Lower leg skin (tissue), 3 donors: Measurements from ENCODE around the gene MMP19.

Experiments
- CTCF ChIP-seq, 3 donors: fragments of 450-650 bp; IDR thresholded peaks; one replicate each; pipeline ENCODE4 v1.5.1; 2016; ENCODE audit warnings: antibody characterized with exemption in 3 of 3, mild to moderate bottlenecking in 3 of 3, moderate library complexity in 2 of 3
- POLR2A ChIP-seq, 2 donors: fragments of 450-650 bp; IDR thresholded peaks; one replicate each; pipeline ENCODE4 v1.6.1; 2016 to 2017; ENCODE audit warnings: antibody characterized with exemption in 2 of 2, mild to moderate bottlenecking in 1 of 2, moderate library complexity in 1 of 2

- no peak for TF ChIP-seq CTCF (IDR thresholded peaks at IDR 0.05)
- TF ChIP-seq POLR2A (IDR thresholded peaks at IDR 0.05): no peak
These were observed 27.3 kb downstream of the MMP19 start for GRCh38 chr12:55815473-55815872.
